ENCODE measurements around the gene LRRC8D. TPM values are rescaled to one million over a fixed set of nuclear protein-coding genes. Genes with fewer than 3 reads are reported as not detected.

The LRRC8D gene
- total and polyA plus RNA-seq, 8 donors: under 0.01 to 13.8 (median 5.2) TPM

- H3K4me1 ChIP-seq: peaks cover 0 to 8% (median 0%) of the 10 kb centered on the region in 4 donors
- H3K4me3 ChIP-seq: no peak overlapping the region
- no peak overlapping the region for H3K27ac ChIP-seq
- intact Hi-C loops (cut with DNase I; ENCODE audit: low total_unique reads): no loop called here
- no peaks in the 10 kb centered on the region for H3K9me3 ChIP-seq
- no peak for DNase-seq
- WGBS, 5 donors: 81 to 91% (median 87%) methylated on average over 1 of the region's 1 CpG
- no peak for TF ChIP-seq EP300 (IDR thresholded peaks at IDR 0.05)
- TF ChIP-seq POLR2A (IDR thresholded peaks at IDR 0.05): no peak
- TF ChIP-seq, protein P1, sequence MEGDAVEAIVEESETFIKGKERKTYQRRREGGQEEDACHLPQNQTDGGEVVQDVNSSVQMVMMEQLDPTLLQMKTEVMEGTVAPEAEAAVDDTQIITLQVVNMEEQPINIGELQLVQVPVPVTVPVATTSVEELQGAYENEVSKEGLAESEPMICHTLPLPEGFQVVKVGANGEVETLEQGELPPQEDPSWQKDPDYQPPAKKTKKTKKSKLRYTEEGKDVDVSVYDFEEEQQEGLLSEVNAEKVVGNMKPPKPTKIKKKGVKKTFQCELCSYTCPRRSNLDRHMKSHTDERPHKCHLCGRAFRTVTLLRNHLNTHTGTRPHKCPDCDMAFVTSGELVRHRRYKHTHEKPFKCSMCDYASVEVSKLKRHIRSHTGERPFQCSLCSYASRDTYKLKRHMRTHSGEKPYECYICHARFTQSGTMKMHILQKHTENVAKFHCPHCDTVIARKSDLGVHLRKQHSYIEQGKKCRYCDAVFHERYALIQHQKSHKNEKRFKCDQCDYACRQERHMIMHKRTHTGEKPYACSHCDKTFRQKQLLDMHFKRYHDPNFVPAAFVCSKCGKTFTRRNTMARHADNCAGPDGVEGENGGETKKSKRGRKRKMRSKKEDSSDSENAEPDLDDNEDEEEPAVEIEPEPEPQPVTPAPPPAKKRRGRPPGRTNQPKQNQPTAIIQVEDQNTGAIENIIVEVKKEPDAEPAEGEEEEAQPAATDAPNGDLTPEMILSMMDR (IDR thresholded peaks at IDR 0.05): no peak
- no peak for TF ChIP-seq POLR2AphosphoS5 (IDR thresholded peaks at IDR 0.05)
- no peaks in the 10 kb centered on the region for H3K36me3 ChIP-seq
- no peaks in the 10 kb centered on the region for H3K27me3 ChIP-seq
Observed at GRCh38 chr1:89962742-89963075, 141.9 kb downstream of the LRRC8D start.

GRCh38 chr1:89965193-89965768 is 144.4 kb downstream of the LRRC8D start:
- 67 to 74% (median 70%) methylated on average over 4 of the region's 4 CpGs for WGBS, 5 donors

DNA sequence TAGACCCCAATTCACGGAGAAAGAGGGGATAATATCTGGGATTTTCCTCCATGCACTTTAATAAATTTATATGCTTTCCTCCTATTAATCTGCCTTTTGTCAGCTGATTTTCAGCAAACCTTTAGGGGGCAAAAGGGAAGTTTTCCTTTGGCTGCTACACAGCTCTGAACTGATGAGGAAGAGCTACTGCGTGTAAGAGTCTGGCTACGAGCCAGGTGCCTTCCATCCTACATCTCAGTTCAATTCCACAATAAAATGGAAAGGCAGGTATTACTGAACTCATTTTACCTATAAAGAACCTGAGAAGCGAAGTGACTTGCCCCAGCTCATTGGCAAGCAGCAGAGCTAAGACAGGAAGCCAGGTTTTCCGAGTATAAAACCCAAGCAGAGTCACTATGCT is 145.8 kb downstream of the LRRC8D start:
- Histone ChIP-seq H3K36me3 (no peaks in the 10 kb centered on the region), H3K4me3 (no peak overlapping the region), H3K4me1 (peaks cover 0 to 8% (median 0%) of the 10 kb centered on the region in 4 donors), H3K27me3 (no peaks in the 10 kb centered on the region), H3K27ac (no peak overlapping the region), H3K9me3 (no peaks in the 10 kb centered on the region)
- no peak for DNase-seq
- 51 to 61% (median 55%) methylated on average over 5 of the region's 5 CpGs for WGBS, 5 donors
- intact Hi-C loops (cut with DNase I; ENCODE audit: low total_unique reads): no loop called here
- TF ChIP-seq, protein P1 (IDR thresholded peaks at IDR 0.05): no peak
- no peak for TF ChIP-seq POLR2AphosphoS5 (IDR thresholded peaks at IDR 0.05)
- no peak for TF ChIP-seq EP300 (IDR thresholded peaks at IDR 0.05)
- no peak for TF ChIP-seq POLR2A (IDR thresholded peaks at IDR 0.05)

More at GRCh38 chr1:89965193-89965768, 144.4 kb downstream of the LRRC8D start:
- H3K4me1 ChIP-seq: peaks cover 0 to 8% (median 0%) of the 10 kb centered on the region in 4 donors
- DNase-seq: no peak
- H3K4me3 ChIP-seq: no peak overlapping the region
- intact Hi-C loops (cut with DNase I; ENCODE audit: low total_unique reads): no loop called here
- no peaks in the 10 kb centered on the region for H3K9me3 ChIP-seq
- H3K27me3 ChIP-seq: no peaks in the 10 kb centered on the region
- TF ChIP-seq, protein P1 (IDR thresholded peaks at IDR 0.05): no peak
- TF ChIP-seq POLR2A (IDR thresholded peaks at IDR 0.05): no peak
- H3K27ac ChIP-seq: no peak overlapping the region
- no peaks in the 10 kb centered on the region for H3K36me3 ChIP-seq

GRCh38 chr1:89971600-89971999 is 150.8 kb downstream of the LRRC8D start:
- Histone ChIP-seq H3K27me3 (no peaks in the 10 kb centered on the region), H3K4me1 (peaks cover 0 to 14% (median 4%) of the 10 kb centered on the region in 4 donors), H3K9me3 (no peaks in the 10 kb centered on the region), H3K36me3 (no peaks in the 10 kb centered on the region), H3K27ac (no peak overlapping the region), H3K4me3 (no peak overlapping the region)
- intact Hi-C loops (cut with DNase I; ENCODE audit: low total_unique reads): no loop called here
- no peak for DNase-seq
- WGBS, 5 donors: 54 to 88% (median 71%) methylated on average over 1 of the region's 1 CpG
- TF ChIP-seq POLR2A (IDR thresholded peaks at IDR 0.05) (no peak), POLR2AphosphoS5 (IDR thresholded peaks at IDR 0.05) (no peak), EP300 (IDR thresholded peaks at IDR 0.05) (no peak)
- TF ChIP-seq, protein P1 (IDR thresholded peaks at IDR 0.05): no peak

Measured in stomach (tissue), 9 donors.